RWPE2 (cell line): ENCODE data around the gene RAB36.

Source experiments
- ATAC-seq: fragments of 200-7000 bp; cut with Tn5 transposase; 3 replicates; pipeline ENCODE4 v1.9.1; 2021; ENCODE audit warnings: low read depth
- DNase-seq: peaks from one replicate; pipeline ENCODE4 v3.0.0-alpha.2; 2020; ENCODE audit warnings: low spot score
- H3K27ac ChIP-seq: fragments of 450-650 bp; 2 replicates; pipeline ENCODE4 v1.5.1; 2017; ENCODE audit warnings: mild to moderate bottlenecking; ENCODE audit not compliant: poor library complexity, severe bottlenecking
- H3K27me3 ChIP-seq: fragments of 250-450 bp; sonication (Bioruptor Pico); 2 replicates; pipeline ENCODE4 v1.5.1; 2021; ENCODE audit warnings: mild to moderate bottlenecking, moderate library complexity; ENCODE audit not compliant: insufficient read depth, poor library complexity, severe bottlenecking
- H3K36me3 ChIP-seq: fragments of 250-450 bp; sonication (Bioruptor Pico); 2 replicates; pipeline ENCODE4 v1.5.1; 2020; ENCODE audit warnings: low read depth, mild to moderate bottlenecking, moderate library complexity
- H3K4me1 ChIP-seq: fragments of 250-450 bp; sonication (Bioruptor Pico); 2 replicates; pipeline ENCODE4 v1.5.1; 2021; ENCODE audit warnings: mild to moderate bottlenecking, moderate library complexity; ENCODE audit not compliant: insufficient read depth, poor library complexity, severe bottlenecking
- H3K4me3 ChIP-seq: fragments of 250-450 bp; sonication (Bioruptor Pico); 2 replicates; pipeline ENCODE4 v1.5.1; 2021; ENCODE audit warnings: mild to moderate bottlenecking, moderate library complexity; ENCODE audit not compliant: severe bottlenecking
- H3K9me3 ChIP-seq: fragments of 250-450 bp; sonication (Bioruptor Pico); 2 replicates; pipeline ENCODE4 v1.5.1; 2021; ENCODE audit warnings: mild to moderate bottlenecking, moderate library complexity; ENCODE audit not compliant: severe bottlenecking
- TF ChIP-seq, protein P1 (sequence below): fragments of 450-650 bp; IDR thresholded peaks from one replicate; pipeline ENCODE4 v1.5.1; 2017; ENCODE audit warnings: mild to moderate bottlenecking, moderate library complexity; ENCODE audit not compliant: poor library complexity, severe bottlenecking

Gene RAB36

GRCh38 chr22:23213581-23214334 is 68.5 kb downstream of the RAB36 start:
- DNase-seq (peak; percentile 2), ATAC-seq (no peak)
- peak overlapping the region; percentile 99 for H3K27ac ChIP-seq
- H3K27me3 ChIP-seq: no peaks in the 10 kb centered on the region
- H3K36me3 ChIP-seq: no peaks in the 10 kb centered on the region
- peaks cover 39% of the 10 kb centered on the region for H3K4me1 ChIP-seq
- TF ChIP-seq, protein P1, sequence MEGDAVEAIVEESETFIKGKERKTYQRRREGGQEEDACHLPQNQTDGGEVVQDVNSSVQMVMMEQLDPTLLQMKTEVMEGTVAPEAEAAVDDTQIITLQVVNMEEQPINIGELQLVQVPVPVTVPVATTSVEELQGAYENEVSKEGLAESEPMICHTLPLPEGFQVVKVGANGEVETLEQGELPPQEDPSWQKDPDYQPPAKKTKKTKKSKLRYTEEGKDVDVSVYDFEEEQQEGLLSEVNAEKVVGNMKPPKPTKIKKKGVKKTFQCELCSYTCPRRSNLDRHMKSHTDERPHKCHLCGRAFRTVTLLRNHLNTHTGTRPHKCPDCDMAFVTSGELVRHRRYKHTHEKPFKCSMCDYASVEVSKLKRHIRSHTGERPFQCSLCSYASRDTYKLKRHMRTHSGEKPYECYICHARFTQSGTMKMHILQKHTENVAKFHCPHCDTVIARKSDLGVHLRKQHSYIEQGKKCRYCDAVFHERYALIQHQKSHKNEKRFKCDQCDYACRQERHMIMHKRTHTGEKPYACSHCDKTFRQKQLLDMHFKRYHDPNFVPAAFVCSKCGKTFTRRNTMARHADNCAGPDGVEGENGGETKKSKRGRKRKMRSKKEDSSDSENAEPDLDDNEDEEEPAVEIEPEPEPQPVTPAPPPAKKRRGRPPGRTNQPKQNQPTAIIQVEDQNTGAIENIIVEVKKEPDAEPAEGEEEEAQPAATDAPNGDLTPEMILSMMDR: no peak
- H3K9me3 ChIP-seq: peaks cover 6% of the 10 kb centered on the region
- no peak overlapping the region for H3K4me3 ChIP-seq
